DMS79 treated with DMSO at 0.1 percent for 48 hours (cell line): ENCODE measurements around the gene COL9A2.
"Not testable (repeated sequence)": the region's sequence is repeated elsewhere in the genome, so short reads cannot be mapped to it uniquely, and the experiment has no call there.

Experiments used
- DNase-seq: peaks from one replicate; lab custom pipeline; 2025; lab: John Stamatoyannopoulos, UW

The COL9A2 gene

DNA sequence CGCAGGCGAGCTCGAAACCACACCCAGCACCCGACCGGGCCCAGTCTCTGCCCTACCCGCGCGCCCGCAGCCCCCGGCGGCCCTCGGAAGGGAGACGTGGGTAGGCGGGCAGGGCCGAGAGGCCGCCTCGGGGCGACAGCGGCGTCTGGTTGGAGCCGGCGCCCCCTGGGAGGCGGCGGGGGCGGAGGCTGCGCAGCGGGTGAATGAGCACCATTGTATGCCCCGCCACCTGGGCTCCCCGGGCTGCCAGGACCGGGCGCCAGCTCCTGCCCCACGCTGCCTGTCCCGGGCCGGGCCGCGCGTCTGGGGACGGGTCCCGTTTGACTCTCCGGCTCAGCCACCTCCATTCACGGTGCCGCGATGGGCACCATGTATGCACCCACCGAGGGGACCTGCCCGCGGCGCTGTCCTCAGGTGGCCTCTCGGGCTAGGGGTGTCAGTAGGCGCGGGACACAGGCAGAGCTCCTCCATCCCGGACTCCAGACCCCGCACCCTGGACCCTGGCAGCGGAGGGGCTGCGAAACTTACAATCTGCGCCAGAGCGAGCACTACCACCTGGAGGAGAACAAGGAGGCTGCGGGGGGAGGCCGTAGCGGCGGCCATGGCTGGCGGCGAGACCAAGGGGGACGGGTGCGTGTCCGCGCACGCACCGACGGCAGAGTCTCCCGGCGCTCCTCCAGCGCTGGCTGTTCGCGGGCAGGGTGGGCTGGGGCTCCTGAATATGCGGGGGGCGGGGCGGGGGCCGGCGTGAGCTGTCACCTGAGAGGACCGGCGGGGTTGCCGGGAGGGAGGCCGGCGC lies at the start of gene COL9A2:
Gene COL9A2 (minus strand): TSS at position 692 of the 799 bp plus-strand sequence. CDS start 89 bp downstream, at position 603.
- DNase-seq = peak; percentile 51

GRCh38 chr1:40363721-40364120 lies 46.6 kb upstream of the COL9A2 start:
- DNase-seq = no peak

DNA sequence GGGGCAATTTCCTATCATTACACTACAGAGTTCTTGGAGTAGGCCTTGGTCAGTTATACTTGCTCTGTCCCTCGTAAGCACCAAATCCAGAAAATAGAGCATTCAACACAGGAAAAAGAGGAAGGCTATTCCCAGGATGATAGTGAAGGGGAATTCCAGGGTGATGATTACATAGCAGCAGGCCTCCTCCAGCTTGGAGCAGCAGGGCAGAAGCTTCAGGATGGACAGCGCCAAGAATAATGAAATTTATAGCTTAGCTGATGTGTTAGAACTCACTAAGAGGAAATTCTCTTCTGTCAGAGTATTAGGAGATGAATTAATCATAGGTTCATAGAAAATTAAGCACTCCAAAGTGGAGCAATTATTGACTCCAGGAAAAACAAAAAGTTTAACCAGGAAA lies 45.6 kb upstream of the COL9A2 start:
- no peak for DNase-seq

DNA sequence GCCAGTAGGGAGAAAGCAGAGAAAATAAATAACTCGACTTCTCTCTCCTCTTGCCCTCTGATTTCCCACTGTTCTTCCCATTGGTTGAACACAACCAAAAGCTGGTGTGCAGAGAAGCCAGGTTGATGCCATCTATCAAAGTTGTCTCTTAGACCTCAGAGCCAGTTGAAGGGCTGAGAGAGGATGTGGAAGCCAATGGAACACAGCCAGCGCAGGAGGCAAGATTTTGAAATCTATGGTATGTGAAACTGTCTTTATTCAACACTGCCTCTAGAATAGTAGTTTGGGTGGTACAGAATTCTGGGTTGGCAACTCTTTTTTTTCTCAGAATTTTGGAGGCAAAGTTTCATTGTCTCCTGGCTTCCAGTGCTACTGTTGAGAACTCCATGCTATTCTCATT lies 45.1 kb upstream of the COL9A2 start:
- DNase-seq = no peak

DNA sequence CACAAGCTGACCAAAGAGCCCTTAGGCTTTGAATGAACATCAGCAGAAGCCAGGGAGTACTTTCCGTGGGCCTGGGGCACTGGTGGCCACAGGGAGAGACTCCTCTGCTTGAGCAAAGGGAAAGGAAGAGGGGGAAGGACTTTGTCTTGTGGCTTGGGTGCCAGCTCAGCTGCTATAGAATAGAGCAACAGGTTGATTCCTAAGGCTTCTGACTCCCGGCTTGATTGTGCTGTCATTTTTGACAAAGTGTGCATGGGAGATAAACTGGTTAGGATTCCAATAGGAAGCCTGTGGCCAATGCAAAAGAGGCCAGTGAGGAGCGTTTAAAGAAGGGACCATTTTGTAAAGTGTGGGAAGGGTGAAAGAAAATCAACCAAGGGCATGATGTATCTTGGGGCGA lies 44.6 kb upstream of the COL9A2 start:
- DNase-seq = no peak

- no peak for DNase-seq
Measured at GRCh38 chr1:40361201-40361600, 44.1 kb upstream of the COL9A2 start.

GRCh38 chr1:40360631-40361030 lies 43.5 kb upstream of the COL9A2 start:
- DNase-seq = no peak

DNA sequence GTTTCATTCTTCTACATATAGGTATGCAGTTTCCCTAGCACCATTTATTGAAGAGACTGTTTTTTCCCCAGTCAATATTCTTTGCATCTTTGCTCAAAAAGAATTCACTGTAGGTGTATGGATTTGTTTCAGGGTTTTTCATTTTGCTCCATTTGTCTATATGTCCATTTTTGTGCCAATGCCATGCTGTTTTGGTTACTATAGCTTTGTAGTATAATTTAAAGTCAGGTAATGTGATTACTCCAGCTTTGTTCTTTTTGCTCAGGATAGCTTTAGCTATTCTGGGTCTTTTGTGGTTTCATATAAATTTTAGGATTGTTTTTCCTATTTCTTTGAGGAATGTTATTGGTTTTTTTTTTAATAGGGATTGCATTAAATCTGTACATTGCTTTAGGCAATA lies 40.5 kb upstream of the COL9A2 start:
- DNase-seq = no peak

- no peak for DNase-seq
Measured at GRCh38 chr1:40353082-40353481, 36.0 kb upstream of the COL9A2 start.

DNA sequence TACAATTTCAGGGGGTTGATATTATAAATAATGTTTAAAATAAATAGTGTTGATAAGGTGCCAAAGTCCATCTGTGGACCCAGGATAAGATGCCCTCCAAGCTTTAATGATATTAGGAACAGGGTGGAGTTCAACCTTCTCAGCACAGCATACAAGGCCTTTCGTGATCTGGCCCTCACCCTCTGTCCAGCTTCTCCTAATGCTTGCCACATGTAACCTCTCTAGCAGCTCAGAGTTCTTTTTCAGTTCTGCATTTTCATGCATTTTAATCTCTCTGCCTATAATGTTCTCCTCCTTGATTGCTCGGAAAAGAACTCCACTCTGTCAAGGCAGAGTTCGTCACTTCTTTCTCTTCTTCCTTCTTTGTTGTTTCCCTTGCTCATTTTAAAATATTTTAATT lies 35.0 kb upstream of the COL9A2 start:
- DNase-seq = no peak

- no peak for DNase-seq
Measured at GRCh38 chr1:40351124-40351523, 34.0 kb upstream of the COL9A2 start.

DNA sequence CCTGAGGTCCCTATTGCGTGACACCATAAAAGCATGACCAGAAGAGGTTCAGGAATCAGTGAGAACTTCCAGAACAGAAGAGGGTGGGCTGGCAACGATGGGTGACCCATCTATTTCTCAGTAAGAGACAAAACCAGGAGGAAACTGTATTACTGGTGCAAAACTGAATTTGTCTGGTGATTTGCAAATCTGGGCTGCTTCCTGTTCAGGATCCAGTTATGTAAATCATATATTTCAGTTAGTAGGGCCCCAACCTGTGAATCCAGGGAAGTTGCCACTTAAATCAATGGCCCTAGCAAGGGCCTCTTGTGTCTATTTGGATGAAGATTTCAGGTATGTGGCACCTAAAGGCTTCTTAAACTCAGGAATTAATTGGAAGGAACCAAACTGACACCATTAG lies 33.3 kb upstream of the COL9A2 start:
- no peak for DNase-seq

GRCh38 chr1:40344597-40344996 lies 27.5 kb upstream of the COL9A2 start:
- DNase-seq = no peak

- DNase-seq = not testable (repeated sequence)
Measured at GRCh38 chr1:40342381-40342717, 25.3 kb upstream of the COL9A2 start.

- DNase-seq = no peak
Measured at GRCh38 chr1:40341491-40342380, 24.6 kb upstream of the COL9A2 start.

- no peak for DNase-seq
Measured at GRCh38 chr1:40339420-40340323, 22.6 kb upstream of the COL9A2 start.

- peak; percentile 68 for DNase-seq
Measured at GRCh38 chr1:40338745-40339419, 21.8 kb upstream of the COL9A2 start.

DNA sequence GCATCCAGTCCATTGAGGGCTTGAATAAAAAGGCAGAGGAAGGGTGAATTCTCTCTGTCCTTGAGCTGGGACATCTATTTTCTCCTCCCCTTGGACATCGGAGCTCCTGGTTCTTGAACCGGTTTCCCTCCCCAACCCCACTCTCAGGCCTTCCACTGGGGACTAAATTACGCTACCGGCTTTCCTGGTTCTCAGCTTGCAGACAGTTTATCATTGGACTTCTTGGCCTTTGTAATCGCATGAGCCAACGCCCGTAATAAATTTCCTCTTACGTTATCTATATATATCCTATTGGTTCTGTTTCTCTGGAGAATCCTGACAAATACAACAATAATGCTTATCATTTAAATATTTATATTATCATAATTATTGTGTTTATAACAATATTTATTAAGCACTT lies 20.4 kb upstream of the COL9A2 start:
- DNase-seq = no peak

DNA sequence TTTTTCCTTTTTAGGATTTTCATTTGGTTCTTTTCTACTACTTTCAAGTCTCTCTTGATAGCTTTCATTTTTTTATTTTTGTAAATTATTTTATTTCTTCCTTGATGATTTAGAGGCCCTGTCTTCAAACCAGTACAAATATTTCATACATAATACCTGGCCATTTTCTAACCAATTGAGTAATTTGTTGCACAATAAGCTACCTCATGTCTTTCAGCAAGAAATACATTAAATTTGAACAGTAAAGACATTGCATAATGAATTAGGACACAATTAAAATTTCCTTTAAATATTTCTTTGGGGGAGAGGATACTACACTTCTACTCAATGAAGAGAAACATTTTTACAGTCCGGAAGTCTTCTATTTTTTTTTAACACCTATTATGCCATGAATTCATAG lies 15.6 kb upstream of the COL9A2 start:
- DNase-seq = no peak

DNA sequence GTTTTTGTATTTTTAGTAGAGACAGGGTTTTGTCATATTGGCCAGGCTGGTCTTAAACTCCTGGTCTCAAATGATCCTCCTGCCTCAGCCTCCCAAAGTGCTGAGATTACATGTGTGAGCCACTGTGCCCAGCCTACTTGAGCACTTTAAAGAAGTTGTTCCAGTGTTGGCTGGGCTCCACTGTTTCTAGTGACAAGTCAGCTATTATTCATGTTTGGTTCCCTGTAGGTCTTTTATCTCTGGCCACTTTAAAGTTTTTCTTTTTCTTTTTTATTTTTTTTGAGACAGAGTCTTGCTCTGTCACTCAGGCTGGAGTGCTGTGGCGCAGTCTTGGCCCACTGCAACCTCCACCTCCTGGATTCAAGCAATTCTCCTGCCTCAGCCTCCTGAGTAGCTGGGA lies 14.3 kb upstream of the COL9A2 start:
- not testable (repeated sequence) for DNase-seq

- DNase-seq = no peak
Measured at GRCh38 chr1:40318970-40319621, 2.0 kb upstream of the COL9A2 start.
